GM18519 (cell line): Measurements from ENCODE around the gene LAMP1.
"Not testable (repeated sequence)": the region's sequence is repeated elsewhere in the genome, so short reads cannot be mapped to it uniquely, and the experiment has no call there.

Source experiments
- ATAC-seq: cut with Tn5 transposase; IDR thresholded peaks from one replicate; pipeline ENCODE4 v1.9.1; 2021; ENCODE audit warnings: mild to moderate bottlenecking, moderate library complexity; ENCODE audit not compliant: unreplicated experiment, low FRiP score

The LAMP1 gene

GRCh38 chr13:113324398-113324797, 27.4 kb downstream of the LAMP1 start:
- no peak for ATAC-seq

DNA sequence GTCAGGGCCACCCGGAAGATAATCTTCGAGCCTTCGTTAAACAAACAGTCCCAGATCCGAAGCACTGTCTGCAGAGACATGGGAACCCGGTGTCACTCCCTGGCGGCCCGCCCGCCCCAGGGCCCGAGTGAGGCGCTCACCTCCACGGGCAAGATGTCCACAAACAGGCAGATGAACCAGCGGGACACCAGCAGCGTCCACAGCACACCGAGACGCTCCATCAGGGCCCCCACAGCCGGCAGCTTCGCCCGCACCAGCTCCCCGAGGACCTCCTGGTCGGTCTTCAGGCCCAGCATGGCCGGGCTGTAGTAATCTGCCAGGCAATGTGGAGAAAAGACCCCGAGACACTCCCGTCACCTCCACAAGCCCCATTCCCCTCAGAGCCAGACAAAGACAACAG, 28.7 kb downstream of the LAMP1 start:
- no peak for ATAC-seq

DNA sequence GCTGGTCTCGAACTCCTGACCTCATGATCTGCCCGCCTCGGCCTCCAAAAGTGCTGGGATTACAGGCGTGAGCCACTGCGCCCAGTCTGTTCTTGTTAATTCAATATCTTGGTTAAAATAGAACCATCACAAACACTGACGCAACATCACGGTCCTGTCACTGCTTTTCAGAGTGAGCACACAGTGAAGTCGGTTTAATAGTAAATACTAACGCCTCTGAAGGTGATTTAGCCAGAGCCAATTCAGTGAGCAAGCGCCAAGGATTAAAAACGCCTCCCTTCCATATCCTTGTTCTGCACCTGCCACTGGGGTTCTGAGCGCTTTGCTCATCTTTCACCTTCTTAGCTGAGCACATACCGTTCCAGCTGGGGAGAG, 30.3 kb downstream of the LAMP1 start:
- ATAC-seq, result no peak

DNA sequence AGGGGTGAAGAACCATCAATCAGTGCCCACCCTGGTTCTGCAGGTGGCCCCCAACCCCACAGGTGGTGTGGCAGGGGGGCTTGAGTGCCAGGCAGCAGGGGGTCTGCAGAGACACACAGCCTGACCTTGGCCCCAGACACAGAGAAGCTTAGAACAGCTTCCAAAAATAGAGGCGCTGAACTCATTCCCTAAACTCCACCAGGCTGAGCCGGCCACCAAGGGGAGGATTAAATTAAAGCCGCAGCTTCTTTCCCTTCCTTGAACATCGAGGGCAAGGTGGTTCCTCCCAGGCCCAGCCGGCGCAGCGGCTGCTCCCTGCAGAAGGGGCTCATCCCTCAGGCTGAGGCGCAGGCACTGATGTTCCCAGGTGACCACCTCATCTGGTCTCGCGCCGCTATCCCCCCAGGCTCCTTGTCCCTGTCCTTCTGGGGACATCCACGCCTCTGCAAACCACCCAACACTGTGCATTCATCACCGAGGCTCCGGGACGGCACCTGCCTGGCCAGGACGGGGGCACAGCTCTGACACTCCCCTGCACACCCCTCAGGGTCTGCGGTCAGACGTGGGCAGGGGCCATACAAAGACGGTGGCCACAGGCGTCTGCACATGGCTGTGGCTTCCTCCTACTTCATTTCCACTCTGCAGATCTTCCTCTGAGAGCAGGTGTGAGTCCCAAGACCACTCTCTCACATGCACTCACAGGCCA, 30.9 kb downstream of the LAMP1 start:
- no peak for ATAC-seq

DNA sequence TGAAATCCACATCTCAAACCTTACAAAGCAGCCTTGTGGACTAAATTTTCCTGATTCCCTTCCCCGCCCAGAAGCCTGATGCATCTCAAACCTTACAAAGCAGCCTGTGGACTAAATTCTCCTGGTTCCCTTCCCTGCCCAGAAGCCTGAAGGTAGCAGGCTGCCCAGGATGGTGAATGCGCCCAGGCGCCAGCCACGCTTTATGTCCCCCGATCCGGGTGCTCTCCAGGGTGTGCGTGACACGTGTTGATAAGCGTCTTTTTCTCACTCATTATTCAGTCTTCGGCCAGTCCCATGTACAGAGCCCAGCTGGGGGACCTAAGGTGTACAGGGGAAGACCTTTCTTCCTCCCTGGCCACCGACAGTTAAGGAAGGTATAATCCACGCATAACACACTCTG, 31.8 kb downstream of the LAMP1 start:
- no peak for ATAC-seq

- ATAC-seq, result no peak
These were observed 32.7 kb downstream of the LAMP1 start for GRCh38 chr13:113329656-113330312.

DNA sequence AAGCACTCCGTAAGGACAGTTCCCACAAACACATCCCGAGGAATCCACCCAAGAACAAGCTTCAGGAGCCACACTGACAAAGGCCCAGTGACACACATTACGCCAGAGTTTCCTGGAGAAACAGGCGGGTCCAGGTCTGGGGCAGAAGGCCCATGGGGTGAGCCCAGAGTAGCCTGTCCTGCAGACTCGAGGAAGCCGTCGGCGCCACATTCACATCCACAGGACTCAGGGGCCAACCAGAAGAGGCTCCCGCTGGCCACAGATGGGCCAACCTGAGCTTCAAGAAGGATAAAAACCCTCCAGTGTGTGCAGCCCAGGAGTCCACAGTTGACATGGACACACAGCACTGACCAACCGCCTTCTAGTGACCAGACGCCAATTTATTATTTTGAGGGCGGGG, 35.6 kb downstream of the LAMP1 start:
- ATAC-seq, result no peak

- ATAC-seq, result no peak
These were observed 36.0 kb downstream of the LAMP1 start for GRCh38 chr13:113333076-113333475.

DNA sequence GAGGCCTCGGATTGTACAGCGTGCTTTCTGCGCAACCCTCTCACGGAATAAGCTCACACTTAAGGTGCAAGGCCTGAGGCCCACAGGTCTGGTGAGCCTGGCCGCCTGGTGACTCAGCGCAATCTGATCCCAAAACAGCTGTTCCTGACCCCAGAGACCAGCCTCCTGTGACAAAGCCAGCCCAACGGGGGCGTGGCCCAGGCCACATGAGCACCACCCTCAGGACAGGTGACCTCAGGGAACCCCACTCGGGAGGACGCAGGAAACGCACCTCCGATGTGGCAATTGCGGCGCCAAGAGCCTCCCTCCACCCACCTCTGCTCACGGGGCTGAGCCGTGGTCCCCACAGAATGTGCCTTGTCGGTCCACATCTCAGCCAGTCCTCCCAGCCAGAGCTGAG, 40.5 kb downstream of the LAMP1 start:
- ATAC-seq, result no peak

- ATAC-seq, result no peak
These were observed 40.9 kb downstream of the LAMP1 start for GRCh38 chr13:113337976-113338375.

- no peak for ATAC-seq
These were observed 41.4 kb downstream of the LAMP1 start for GRCh38 chr13:113338451-113338850.

GRCh38 chr13:113342820-113343691, 46.0 kb downstream of the LAMP1 start:
- ATAC-seq, result no peak

DNA sequence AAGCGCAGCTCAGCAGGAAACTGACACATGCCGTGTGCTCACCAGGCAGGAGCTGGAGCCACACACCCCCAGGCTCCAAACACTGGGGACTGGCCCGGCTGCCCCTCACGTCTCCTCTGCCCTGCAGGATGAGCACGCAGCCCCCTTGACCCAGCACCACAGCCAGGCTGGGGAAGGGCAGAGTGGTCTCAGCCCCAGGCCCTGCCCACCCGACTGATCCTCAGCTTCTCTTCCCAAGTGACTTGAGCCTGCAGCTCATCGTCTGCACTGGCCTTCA, 46.6 kb downstream of the LAMP1 start:
- no peak for ATAC-seq

DNA sequence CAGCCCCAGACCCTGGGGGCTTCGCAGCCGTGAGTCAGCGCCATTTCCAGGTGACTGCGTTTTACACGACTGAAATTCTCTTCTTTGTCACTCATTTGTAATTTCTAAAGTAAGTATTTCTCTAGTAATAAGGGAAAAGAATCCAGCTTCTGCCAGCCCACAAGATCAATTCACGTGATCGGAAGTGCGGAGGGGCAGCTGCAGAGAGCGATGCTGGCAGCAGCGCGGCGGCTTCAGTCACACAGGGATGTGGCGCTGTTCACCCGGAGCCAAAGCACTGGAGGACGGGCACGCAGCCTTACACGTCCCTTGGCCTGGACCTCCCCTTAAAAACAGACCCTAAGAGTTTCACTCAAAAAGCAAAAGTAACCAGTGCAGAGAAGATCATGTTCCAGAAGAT, 48.4 kb downstream of the LAMP1 start:
- no peak for ATAC-seq

GRCh38 chr13:113347736-113348225, 50.7 kb downstream of the LAMP1 start:
- not testable (repeated sequence) for ATAC-seq

GRCh38 chr13:113348591-113348990, 51.6 kb downstream of the LAMP1 start:
- ATAC-seq, result no peak

- ATAC-seq, result no peak
These were observed 52.0 kb downstream of the LAMP1 start for GRCh38 chr13:113349050-113349449.

DNA sequence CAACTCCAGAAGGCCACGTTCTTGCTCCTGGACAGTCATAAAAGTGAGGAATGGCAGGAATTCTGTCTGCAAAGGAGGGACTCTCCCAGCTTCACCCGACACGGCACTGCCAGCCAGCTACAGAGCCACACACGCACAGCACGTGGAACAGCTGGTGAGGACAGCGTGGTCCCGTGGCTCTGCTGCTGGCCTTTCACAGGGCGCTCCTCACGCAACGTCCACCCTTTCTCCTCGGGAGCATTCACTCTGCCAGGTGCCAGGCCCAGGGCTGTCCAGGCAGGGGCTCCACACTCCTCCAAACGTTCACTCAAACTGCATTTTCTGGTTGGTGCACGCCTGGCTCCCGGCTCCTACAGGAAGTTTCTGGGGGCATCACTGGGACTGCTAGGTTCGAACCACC, 52.5 kb downstream of the LAMP1 start:
- ATAC-seq, result no peak

- no peak for ATAC-seq
These were observed 53.3 kb downstream of the LAMP1 start for GRCh38 chr13:113350065-113350937.

DNA sequence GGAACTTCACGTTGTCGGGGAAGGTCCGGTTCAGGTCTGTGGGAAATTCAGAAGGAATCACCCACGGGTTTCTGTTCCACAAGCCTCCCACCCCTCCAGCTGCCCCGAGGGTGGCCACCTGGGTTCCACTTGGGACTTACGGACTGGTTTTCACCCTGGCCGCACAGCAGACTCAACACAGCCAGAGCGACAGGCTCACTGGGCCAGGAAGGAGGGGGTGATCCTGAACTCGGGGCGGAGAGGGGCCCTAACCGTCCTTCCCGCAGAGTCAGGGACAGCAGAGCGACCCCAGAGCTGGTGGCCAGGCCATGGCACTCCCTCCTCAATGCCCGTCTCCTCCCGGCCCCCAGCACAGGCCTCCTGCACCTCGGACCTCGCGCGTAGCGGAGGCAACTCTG, 53.9 kb downstream of the LAMP1 start:
- ATAC-seq, result no peak
